NB4 (cell line): ENCODE measurements around the gene SCUBE3.
A peak's percentile ranks its signal among the peaks of the same experiment; 100 is the strongest.

ENCODE experiments used
- DNase-seq: peaks from one replicate; pipeline ENCODE4 v3.0.0; 2010; ENCODE audit warnings: low read depth
- H3K4me3 ChIP-seq: one replicate; pipeline ENCODE4 v1.5.1; 2011; ENCODE audit warnings: mild to moderate bottlenecking, low read depth, low read length, moderate library complexity
- CTCF ChIP-seq: IDR thresholded peaks from one replicate; pipeline ENCODE4 v1.5.1; 2012; ENCODE audit warnings: low read depth, low read length
- MAX ChIP-seq: IDR thresholded peaks from 2 replicates; pipeline ENCODE4 v1.6.1; 2011; ENCODE audit warnings: low read depth, low read length
- MYC ChIP-seq: IDR thresholded peaks from 2 replicates; pipeline ENCODE4 v1.6.1; 2011; ENCODE audit warnings: low read depth, low read length
- POLR2A ChIP-seq: IDR thresholded peaks from 2 replicates; pipeline ENCODE4 v1.6.1; 2011; ENCODE audit warnings: mild to moderate bottlenecking; ENCODE audit not compliant: insufficient read length; ENCODE audit errors: extremely low read depth

The SCUBE3 gene

DNA sequence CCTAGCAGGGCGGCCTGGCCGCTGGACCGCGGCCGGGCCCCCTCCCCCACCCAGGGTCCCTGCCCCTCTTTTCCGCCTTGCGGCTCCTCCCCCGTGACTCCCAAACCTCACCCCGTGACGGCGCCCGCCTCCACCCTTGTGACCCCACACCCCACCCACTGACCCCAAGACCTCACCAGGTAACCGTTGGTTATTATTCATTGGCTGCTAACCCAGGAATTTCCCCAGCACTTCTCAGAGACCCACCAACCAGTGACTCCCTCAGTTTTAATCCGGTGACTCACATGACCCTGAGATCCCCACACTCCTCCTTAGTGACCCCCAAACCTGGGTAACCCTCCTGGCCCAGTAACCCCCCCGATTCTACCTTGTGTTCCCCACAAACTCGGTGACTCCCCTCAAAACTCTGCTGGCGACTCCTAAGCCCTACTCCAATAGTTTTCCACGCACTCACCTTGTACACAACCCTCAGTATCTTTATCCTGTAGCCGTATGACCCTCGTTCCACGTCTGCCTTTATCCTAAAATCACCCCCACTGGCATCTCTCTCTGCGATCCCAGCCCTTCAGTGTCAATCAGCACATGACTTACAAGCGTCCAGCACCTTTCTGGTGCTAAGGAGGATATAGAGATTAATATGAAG is 46.3 kb downstream of the SCUBE3 start:
- peak; percentile 81 for DNase-seq
- peak overlapping the region; percentile 81 for H3K4me3 ChIP-seq
- TF ChIP-seq MAX (no peak), POLR2A (peak; percentile 9), MYC (no peak), CTCF (no peak)

DNA sequence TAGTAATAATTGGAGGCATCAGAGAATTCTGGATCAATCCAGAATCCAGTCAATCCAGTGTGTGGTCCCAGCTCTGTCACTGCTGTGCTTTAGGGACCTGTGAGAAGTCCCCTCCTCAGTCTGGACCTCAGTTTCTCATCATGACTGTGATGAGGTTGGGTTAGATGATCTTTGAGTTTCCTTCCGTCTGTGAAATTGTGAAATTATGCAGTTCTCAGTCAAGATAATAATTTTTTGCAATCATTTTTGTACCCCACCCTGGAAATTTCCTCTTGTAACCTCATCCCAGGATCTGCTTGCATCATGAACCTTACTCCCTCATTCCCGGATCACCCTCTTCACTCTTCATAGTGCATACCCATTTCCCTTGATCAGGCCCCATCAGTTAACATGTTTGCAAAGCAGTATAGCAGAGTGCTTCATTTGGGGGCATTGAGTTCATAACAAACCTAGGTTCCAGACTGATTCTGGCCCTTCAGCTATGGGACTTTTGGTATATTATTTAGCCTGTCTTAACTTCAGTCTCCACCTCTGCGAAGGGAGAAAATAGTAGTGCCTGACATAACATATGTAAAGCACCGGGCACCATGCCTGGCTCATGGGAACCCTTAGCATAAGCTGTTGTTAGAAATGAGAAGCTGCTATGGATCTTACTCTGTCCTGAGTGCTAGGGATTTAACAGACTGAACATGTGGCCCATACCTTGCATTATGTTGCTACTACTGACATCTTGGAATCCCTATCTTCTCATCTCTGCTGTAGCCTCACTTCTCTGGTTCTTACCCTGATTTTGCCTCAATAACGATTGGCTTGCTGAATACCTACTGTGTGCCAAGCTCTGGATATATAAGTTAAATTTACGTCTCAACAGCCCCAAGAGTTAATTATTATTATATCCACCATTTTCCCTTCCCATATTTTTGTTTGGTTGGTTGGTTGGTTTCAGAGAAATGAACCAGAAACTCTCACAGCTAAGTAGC is 47.1 kb downstream of the SCUBE3 start:
- peak overlapping the region; percentile 81 for H3K4me3 ChIP-seq
- TF ChIP-seq CTCF, result no peak
- TF ChIP-seq POLR2A, result no peak
- TF ChIP-seq MAX, result no peak
- TF ChIP-seq MYC, result no peak
- no peak for DNase-seq

- no peak for DNase-seq
- TF ChIP-seq POLR2A, result no peak
- TF ChIP-seq CTCF, result no peak
- TF ChIP-seq MAX, result no peak
- no peak for TF ChIP-seq MYC
- no peak overlapping the region for H3K4me3 ChIP-seq
Measured at GRCh38 chr6:35262596-35262995, 48.8 kb downstream of the SCUBE3 start.

DNA sequence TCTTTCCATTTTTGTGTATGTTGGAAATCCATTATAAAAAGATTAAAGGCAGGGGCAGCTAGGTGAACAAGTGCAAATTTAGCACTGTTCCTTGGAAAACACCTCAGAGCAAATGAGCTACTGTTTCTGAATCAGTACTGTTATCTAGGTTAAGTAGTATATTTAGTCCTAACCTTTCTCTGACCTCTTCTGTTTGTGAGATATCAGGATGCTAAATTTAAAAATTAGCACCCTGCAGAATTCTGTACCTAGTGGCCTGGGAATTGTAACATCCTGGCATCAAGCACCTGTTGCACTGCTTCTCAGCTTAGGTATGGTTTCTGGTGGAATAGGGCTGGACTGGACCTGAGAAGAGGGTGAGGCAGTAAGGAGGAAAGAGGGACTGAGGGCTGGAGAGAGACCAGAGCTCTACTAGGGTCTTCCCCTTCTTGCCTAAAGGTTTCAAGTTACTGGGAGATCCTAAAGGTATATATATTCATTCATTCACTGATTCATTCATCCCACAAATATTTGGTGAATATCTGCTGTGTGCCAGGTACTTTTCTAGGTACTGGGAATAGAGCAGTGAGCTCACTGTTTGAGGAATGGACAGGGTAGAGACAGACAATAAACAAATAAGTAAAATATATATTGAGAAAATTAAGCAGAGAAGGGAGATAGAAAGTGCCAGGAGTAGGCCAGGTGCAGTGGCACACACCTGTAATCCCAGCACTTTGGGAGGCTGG is 51.0 kb downstream of the SCUBE3 start:
- no peak for DNase-seq
- no peak overlapping the region for H3K4me3 ChIP-seq
- TF ChIP-seq MYC (no peak), POLR2A (no peak), MAX (no peak), CTCF (no peak)

DNA sequence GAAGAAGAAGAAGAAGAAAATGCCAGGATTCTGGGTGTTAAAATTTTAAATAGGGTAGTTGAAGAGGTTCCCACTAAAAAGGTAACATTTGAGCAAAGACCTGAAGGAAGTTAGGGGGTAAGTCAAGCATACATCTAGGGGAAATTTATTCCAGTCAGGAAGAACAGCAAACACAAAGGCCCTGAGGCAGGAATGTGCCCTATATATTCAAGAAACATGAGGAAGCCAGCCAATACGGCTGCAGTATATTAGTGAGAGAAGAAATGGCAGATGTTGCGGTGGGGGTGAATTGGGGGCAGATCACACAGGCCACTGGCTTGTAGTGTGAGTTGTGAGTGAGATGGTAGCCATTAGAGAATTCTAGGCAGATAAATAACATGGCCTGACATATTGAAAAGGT is 51.8 kb downstream of the SCUBE3 start:
- no peak for DNase-seq
- TF ChIP-seq MYC (no peak), CTCF (no peak), MAX (no peak), POLR2A (no peak)
- no peak overlapping the region for H3K4me3 ChIP-seq
